ENCODE measurements around the gene TRPV4. TPM values are rescaled to one million over a fixed set of nuclear protein-coding genes. Genes with fewer than 3 reads are reported as not detected.

The TRPV4 gene
- total and polyA plus RNA-seq, 2 donors from 2014 or later, result 6.0 to 24.5 TPM

DNA sequence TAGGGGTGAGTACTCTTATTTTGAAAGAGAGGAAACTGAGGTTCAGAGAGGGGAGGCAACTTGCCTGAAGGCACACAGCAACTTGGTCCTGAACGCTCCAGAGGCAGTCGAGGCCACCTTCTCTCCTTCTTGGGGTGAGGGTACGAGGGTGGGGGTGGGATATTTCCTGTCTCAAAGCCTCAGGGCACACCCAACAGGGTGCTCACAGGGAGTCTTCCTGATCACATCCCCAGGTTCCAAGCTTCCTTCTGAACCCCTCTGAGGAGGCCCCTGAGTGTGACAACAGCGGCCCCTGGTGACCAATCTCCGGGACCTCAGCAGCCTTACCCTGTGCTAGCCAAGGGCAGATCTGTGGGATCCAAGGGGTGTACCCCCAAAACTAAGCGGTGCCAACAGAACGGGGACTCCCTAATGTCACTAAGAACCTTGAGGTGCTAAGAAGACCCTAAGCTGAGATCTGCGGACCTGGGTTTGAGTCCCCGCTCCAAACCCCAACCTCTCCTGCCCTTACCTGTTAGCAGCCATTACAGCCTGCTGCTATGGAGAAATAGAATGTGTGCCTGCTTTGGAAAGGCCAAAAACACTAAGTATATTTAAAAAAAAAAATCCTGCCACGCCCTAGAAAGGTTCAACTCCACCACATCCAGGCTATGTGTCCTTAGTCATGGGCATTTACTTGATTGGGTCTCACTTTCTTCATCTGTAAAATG, 57.9 kb downstream of the TRPV4 start:
- H3K4me3 ChIP-seq (ENCODE audit: low read length in 3 of 3), result no peak overlapping the region
- H3K9me3 ChIP-seq (ENCODE audit: control insufficient read depth in 2 of 3, insufficient read depth in 1 of 3, low read length in 3 of 3), result no peaks in the 10 kb centered on the region
- no peak overlapping the region for H3K27ac ChIP-seq (ENCODE audit: low read depth in 2 of 2, low read length in 2 of 2)
- intact Hi-C loops (cut with DNase I), result loop anchor here (10.0 kb wide), 1 partner anchor 251 kb away; no protein-coding TSS in a partner anchor
- FAIRE-seq (no peak), DNase-seq (peak; percentile 80 to 88 (median 85))
- H3K27me3 ChIP-seq (ENCODE audit: control insufficient read depth, insufficient read depth, low read length), result no peaks in the 10 kb centered on the region
- peaks cover 0 to 10% (median 0%) of the 10 kb centered on the region in 3 donors for H3K4me1 ChIP-seq (ENCODE audit: control insufficient read depth in 2 of 3, insufficient read depth in 2 of 3, low read depth in 1 of 3, low read length in 3 of 3)
- H3K9ac ChIP-seq (ENCODE audit: low read length in 3 of 3), result no peak overlapping the region
- peak; percentile 76 for TF ChIP-seq CTCF (IDR thresholded peaks at IDR 0.05; ENCODE audit: borderline replicate concordance, extremely low read depth, insufficient read depth)
- no peaks in the 10 kb centered on the region for H3K36me3 ChIP-seq (ENCODE audit: control insufficient read depth in 2 of 3, insufficient read depth in 3 of 3, low read length in 3 of 3)

DNA sequence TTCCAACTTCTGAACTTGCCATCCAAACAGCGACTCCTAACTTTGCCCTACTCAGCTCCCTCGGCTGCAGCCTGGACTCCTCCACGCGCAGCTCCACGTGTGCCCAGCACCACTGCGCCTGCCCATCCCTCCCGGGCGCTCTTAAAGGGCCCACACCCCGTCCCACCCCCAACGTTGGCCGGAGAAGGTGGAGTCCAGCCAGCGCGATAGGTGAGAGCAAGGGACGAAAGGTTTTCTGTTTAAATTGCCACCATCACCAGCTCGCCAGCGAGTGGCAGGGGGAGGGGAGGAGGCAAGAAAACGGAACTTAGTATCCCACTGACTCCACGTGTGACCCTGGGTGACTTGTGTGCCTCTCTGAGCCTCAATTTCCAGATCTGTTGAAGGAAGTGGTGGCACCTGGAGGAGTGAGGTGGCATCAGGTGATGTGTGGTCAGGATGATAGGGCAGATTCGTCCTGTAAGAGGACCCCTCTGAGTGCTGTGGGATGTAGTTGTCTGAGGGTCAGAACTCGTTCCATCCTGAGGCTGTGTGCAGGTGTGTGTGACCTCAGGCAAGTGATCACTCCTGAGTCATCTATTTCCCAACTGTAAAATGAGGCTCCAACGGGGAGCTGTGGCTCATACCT, 59.7 kb downstream of the TRPV4 start:
- Histone ChIP-seq H3K4me3 (ENCODE audit: low read length in 3 of 3) (peak overlapping the region in 1 of 3 donors; percentile 15), H3K9ac (ENCODE audit: low read length in 3 of 3) (peak overlapping the region in 1 of 3 donors; percentile 9), H3K4me1 (ENCODE audit: control insufficient read depth in 2 of 3, insufficient read depth in 2 of 3, low read depth in 1 of 3, low read length in 3 of 3) (peaks cover 0 to 10% (median 0%) of the 10 kb centered on the region in 3 donors), H3K9me3 (ENCODE audit: control insufficient read depth in 2 of 3, insufficient read depth in 1 of 3, low read length in 3 of 3) (no peaks in the 10 kb centered on the region), H3K27me3 (ENCODE audit: control insufficient read depth, insufficient read depth, low read length) (no peaks in the 10 kb centered on the region), H3K27ac (ENCODE audit: low read depth in 2 of 2, low read length in 2 of 2) (no peak overlapping the region), H3K36me3 (ENCODE audit: control insufficient read depth in 2 of 3, insufficient read depth in 3 of 3, low read length in 3 of 3) (no peaks in the 10 kb centered on the region)
- FAIRE-seq (no peak), DNase-seq (peak in 2 of 5 donors; percentile 38 to 70)
- TF ChIP-seq CTCF (IDR thresholded peaks at IDR 0.05; ENCODE audit: borderline replicate concordance, extremely low read depth, insufficient read depth), result no peak
- intact Hi-C loops (cut with DNase I), result loop anchor here (5.0 to 10.0 kb wide), 2 partner anchors 176 to 249 kb away; no protein-coding TSS in a partner anchor

- no peak for FAIRE-seq
- no peaks in the 10 kb centered on the region for H3K9me3 ChIP-seq (ENCODE audit: control insufficient read depth in 2 of 3, insufficient read depth in 1 of 3, low read length in 3 of 3)
- DNase-seq, result peak in 2 of 5 donors; percentile 16 to 18
Measured at GRCh38 chr12:109772622-109773321, 60.4 kb downstream of the TRPV4 start.

More at GRCh38 chr12:109772622-109773321, 60.4 kb downstream of the TRPV4 start:
- no peak for TF ChIP-seq CTCF (IDR thresholded peaks at IDR 0.05; ENCODE audit: borderline replicate concordance, extremely low read depth, insufficient read depth)
- H3K9ac ChIP-seq (ENCODE audit: low read length in 3 of 3), result peak overlapping the region in 1 of 3 donors; percentile 9
- H3K4me1 ChIP-seq (ENCODE audit: control insufficient read depth in 2 of 3, insufficient read depth in 2 of 3, low read depth in 1 of 3, low read length in 3 of 3), result peaks cover 0 to 10% (median 0%) of the 10 kb centered on the region in 3 donors
- H3K27me3 ChIP-seq (ENCODE audit: control insufficient read depth, insufficient read depth, low read length), result no peaks in the 10 kb centered on the region
- H3K36me3 ChIP-seq (ENCODE audit: control insufficient read depth in 2 of 3, insufficient read depth in 3 of 3, low read length in 3 of 3), result no peaks in the 10 kb centered on the region
- intact Hi-C loops (cut with DNase I), result loop anchor here (5.0 to 10.0 kb wide), 2 partner anchors 175 to 248 kb away; no protein-coding TSS in a partner anchor
- peak overlapping the region in 1 of 3 donors; percentile 15 for H3K4me3 ChIP-seq (ENCODE audit: low read length in 3 of 3)
- no peak overlapping the region for H3K27ac ChIP-seq (ENCODE audit: low read depth in 2 of 2, low read length in 2 of 2)

Measured in kidney (tissue), 14 donors.